A673 (cell line): ENCODE results near the gene PTPA.

ENCODE experiments used
- EZH2 ChIP-seq: fragments of 200-600 bp; sonication (generic); IDR thresholded peaks from 2 replicates; pipeline ENCODE4 v1.6.1; 2017; ENCODE audit warnings: borderline replicate concordance, low read depth, mild to moderate bottlenecking, mixed read lengths, antibody characterized with exemption, low read length; ENCODE audit not compliant: poor library complexity, severe bottlenecking
- TF ChIP-seq, protein P1 (sequence below): fragments of 300-800, 200-600 bp; sonication (generic); conservative IDR thresholded peaks from 2 replicates; pipeline ENCODE4 v1.5.1; 2017; ENCODE audit warnings: low read depth, mild to moderate bottlenecking, antibody characterized with exemption, low read length, moderate library complexity, mixed read lengths

DNA sequence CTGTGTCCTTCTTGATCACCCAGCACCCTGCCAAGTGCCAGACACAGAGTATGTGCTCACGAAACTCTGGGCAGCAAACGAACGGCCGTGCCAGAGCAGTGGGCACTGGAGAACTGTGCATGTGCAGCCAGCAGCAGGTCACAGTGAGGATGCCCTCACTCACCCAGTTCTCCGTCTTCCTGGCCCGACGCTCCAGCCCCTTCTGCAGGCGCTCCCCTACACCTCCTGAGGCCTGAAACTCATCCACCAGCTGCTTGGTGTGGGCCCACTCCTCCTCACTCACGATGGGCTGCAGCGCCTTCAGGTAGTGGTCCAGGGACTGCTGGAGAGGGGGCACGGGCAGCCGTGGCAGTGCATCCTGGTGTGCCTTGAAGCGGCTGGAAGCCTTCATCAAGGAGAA, 3.6 kb upstream of the PTPA start:
- TF ChIP-seq, protein P1, sequence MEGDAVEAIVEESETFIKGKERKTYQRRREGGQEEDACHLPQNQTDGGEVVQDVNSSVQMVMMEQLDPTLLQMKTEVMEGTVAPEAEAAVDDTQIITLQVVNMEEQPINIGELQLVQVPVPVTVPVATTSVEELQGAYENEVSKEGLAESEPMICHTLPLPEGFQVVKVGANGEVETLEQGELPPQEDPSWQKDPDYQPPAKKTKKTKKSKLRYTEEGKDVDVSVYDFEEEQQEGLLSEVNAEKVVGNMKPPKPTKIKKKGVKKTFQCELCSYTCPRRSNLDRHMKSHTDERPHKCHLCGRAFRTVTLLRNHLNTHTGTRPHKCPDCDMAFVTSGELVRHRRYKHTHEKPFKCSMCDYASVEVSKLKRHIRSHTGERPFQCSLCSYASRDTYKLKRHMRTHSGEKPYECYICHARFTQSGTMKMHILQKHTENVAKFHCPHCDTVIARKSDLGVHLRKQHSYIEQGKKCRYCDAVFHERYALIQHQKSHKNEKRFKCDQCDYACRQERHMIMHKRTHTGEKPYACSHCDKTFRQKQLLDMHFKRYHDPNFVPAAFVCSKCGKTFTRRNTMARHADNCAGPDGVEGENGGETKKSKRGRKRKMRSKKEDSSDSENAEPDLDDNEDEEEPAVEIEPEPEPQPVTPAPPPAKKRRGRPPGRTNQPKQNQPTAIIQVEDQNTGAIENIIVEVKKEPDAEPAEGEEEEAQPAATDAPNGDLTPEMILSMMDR, result no peak
- TF ChIP-seq EZH2, result no peak
